NCI-H748 treated with DMSO at 0.1 percent for 48 hours (cell line): ENCODE results near the gene ABCB8.
"Not testable (repeated sequence)": the region's sequence is repeated elsewhere in the genome, so short reads cannot be mapped to it uniquely, and the experiment has no call there.

Experiments
- DNase-seq: peaks from one replicate; lab custom pipeline; 2025; lab: John Stamatoyannopoulos, UW

Gene ABCB8

DNA sequence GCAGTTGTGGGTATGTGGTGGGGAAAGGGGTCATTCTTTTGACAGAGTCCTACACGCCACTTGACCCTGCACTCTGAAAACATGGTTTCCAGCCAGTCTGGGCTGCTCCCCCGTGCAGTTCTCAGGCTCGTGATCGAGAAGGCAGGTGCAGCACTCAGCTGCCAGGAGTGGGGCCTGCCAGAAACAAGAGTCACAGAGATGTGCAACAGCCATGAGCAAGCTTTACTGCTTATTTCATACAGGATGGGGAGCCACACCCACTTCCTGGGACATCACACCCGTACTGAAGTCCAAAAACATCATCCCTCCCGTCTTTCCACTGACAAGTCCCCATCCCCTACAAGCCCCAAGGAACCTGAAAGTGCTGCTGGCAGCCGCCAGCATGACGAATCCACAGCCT is 13.3 kb upstream of the ABCB8 start:
- DNase-seq: no peak

- no peak for DNase-seq
Observed at GRCh38 chr7:151015967-151016366, 12.3 kb upstream of the ABCB8 start.

DNA sequence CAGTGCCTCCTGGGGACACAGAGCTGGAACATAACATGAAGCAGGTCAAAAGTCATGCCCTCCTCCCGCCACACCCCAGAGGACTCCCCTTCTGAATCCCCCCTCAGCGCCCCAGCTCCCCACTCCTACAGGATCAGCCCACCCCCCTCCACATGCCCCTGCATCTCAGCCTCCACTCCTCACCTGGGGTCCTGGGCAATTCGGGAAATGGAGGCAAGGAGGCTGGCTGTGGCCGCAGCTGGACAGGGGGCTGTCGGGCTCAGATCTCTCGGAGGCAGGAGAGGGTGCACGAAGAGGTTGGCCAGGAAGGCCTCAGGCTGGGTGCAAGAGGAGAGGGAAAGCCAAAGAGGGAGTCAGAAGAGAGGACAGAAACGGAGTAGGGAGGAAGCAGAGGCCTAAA is 11.7 kb upstream of the ABCB8 start:
- DNase-seq: no peak

DNA sequence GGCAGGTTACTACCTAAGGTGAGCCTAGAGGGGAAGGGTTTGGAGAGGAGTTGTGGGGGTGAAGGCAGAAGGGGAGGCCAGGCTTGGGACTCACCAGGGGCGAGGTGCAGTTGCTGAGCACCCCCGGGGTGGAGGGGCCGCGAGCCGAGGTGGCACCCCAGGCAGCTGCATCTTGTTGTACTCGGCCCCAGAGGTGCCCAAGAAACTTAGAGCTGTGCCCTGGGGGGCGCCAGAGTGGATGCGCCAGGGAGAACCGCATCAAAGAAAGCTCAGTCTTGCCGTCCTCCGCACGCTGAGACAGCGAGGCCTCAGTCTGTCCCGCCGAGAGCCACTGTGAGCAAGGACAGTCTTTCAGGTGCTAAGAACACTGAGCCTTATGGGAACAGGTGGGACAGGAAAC is 11.3 kb upstream of the ABCB8 start:
- no peak for DNase-seq

DNA sequence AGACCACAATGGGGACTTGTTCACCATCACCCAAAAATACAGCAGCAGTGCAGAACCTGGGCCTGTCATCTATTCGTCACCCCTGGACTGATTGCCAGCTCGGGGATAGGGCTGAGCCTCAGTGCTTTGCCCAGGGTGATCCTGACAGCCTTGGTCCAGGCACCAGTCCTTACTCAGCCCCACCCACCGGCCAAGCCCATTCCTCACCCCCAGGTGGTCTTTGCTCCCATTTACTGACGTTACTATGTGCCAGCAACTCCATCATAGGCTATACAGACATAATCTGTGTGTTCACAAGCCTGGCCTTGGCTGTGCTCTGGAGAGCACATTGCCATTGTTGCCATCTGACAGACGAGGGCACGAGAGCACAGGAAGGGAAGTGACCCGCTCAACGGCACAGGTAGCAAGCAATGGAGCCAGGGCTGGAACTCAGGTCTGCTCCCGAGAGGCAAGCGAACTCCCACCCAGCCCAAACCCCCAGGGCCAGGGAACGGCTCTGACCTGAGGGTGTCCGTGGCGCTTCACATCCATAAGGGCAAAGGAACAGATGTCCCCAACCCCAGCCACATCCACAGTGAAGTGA is 10.8 kb upstream of the ABCB8 start:
- no peak for DNase-seq

- DNase-seq: no peak
Observed at GRCh38 chr7:151017953-151018420, 10.3 kb upstream of the ABCB8 start.

GRCh38 chr7:151018421-151019129 is 9.7 kb upstream of the ABCB8 start:
- no peak for DNase-seq

- no peak for DNase-seq
Observed at GRCh38 chr7:151019130-151019447, 9.2 kb upstream of the ABCB8 start.

GRCh38 chr7:151020231-151020630 is 8.0 kb upstream of the ABCB8 start:
- DNase-seq: no peak

DNA sequence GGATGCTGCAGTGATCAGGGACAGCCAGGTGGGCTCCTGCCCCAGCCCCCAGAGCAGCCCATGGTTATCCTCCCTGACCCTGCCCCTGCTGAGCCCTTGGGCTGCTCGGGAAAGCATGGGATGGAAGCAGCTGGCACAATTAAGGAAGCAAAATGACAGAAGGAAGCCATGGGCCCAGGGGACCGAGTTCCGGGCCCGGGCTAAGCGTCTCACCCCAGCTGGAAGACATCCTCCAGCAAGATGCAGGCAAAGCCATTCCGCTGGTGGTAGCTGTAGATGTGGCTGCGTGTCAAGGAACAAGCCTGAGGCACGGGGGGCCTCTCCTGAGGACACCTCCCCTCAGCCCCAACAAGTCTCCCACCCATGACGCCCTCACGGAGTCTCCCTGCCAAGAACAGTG is 5.0 kb upstream of the ABCB8 start:
- no peak for DNase-seq

DNA sequence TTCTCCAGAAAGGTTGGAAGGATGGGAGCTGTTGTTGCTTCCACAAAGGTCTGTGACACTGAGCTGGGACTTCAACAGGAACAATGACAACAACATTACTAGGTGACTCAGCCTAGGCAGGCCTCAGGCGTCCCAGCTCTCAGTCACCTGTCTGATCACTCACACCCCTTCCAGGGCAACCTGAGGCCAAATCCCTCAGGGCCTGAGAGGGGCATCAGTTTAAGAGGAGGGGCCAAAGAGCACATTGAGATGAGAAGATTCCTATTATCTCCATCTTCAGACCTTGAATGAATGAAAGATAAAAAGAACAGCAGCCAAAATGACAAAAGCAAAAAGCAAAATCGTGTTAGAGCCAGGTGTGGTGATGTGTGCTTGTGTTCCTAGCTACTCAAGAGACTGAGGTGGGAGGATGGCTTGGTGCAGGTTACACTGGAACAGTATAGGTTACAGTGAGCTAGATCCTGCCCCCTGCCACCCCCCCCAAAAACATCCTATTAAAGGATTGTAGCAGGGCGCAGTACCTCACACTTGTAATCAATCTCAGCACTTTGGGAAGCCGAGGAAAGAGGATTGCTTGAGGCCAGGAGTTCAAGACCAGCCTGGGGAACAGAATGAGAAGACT is 3.7 kb upstream of the ABCB8 start, which contains the start of gene ATG9B:
TSS of gene ATG9B (minus strand) at position 60 of the 622 bp plus-strand sequence. CDS start 71 bp downstream, outside the sequence.
- no peak for DNase-seq

DNA sequence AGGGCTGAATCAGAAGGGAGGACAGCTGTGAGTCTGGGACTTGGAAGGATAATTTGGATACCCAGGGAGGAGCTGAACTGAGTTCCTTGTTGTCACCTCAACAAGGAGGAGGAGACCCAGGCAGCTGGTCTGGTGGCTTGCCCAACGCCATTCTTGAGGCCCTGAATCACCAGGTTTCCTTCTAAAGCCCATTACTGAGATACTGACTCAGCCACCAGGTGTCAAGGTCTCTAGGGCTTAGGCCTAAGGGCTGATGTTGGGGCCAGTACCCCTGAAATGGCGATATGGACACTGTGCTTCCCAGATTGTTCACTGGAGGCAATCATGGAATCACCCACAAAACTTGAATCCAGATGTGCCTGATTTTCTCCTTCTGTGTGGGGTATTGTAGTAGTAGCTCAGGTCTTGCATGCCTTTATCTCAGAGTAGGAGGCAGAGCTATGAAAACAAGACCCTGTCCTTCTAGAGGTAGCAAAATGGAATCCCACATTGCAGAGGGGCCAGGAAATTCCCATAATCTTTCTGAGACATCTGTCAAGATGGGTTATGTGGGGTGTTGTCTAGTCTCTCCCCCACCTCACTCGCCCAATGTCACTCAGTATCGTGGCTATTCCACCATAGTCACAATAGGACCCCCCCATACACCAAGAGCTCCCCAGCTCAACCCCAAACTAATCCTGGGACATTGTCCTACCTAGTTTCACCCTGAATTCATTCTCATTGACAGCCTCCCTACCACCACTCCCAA is 2.2 kb upstream of the ABCB8 start:
- no peak for DNase-seq

DNA sequence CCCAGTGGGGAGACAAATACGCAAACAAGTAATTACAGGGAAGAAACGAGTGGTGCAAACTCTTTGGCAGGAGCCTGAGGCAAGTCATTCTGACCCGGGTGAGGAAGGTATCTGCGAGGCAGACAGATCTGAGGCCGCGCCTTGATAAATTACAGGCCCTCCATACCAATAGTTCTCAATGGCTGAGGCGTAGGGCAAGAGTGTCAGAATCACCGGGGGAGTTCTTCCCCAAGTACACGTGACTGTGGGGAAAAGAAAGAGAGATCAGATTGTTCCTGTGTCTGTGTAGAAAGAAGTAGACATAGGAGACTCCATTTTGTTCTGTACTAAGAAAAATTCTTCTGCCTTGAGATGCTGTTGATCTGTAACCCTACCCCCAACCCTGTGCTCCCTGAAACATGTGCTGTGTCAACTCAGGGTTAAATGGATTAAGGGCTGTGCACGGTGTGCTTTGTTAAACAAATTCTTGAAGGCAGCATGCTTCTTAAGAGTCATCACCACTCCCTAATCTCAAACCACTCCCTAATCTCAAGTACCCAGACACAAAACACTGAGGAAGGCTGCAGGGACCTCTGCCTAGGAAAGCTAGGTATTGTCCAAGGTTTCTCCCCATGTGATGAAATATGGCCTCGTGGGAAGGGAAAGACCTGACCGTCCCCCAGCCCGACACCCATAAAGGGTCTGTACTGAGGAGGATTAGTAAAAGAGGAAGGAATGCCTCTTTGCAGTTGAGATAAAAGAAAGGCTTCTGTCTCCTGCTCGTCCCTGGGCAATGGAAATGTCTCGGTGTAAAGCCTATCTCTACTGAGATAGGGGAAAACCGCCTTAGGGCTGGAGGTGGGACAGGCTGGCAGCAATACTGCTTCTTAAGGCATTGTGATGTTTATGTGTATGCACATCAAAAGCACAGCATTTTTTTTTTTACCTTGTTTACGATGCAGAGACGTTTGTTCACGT is 1.2 kb upstream of the ABCB8 start:
- not testable (repeated sequence) for DNase-seq

GRCh38 chr7:151027728-151028130 is 521 bp upstream of the ABCB8 start:
- DNase-seq: not testable (repeated sequence)

DNA sequence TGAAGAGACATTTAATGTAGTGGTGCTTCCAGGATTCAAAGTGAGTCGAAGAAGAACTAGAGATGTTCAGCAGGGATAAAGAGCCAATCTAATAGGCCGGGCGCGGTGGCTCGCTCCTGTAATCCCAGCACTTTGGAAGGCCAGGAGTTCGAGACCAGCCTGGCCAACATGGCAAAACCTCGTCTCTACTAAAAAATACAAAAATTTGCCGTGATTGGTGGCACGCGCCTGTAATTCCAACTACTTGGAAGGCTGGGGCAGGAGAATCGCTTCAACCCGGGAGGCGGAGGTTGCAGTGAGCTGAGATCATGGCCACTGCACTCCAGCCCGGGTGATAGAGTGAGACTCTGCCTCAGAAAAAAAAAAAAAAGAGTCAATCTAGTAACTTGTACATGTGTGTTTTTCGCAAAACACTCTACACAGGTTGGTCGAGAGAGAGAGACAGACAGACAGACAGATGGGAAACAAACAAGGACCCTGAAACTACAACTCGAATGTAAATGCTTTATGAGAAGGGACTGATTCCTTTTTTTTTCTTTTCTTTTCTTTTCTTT is 775 bp downstream of the ABCB8 start:
- no peak for DNase-seq

GRCh38 chr7:151031011-151031410 is 2.8 kb downstream of the ABCB8 start:
- no peak for DNase-seq

- no peak for DNase-seq
Observed at GRCh38 chr7:151032936-151033863, 5.0 kb downstream of the ABCB8 start.

- DNase-seq: no peak
Observed at GRCh38 chr7:151033864-151034249, 5.6 kb downstream of the ABCB8 start.

DNA sequence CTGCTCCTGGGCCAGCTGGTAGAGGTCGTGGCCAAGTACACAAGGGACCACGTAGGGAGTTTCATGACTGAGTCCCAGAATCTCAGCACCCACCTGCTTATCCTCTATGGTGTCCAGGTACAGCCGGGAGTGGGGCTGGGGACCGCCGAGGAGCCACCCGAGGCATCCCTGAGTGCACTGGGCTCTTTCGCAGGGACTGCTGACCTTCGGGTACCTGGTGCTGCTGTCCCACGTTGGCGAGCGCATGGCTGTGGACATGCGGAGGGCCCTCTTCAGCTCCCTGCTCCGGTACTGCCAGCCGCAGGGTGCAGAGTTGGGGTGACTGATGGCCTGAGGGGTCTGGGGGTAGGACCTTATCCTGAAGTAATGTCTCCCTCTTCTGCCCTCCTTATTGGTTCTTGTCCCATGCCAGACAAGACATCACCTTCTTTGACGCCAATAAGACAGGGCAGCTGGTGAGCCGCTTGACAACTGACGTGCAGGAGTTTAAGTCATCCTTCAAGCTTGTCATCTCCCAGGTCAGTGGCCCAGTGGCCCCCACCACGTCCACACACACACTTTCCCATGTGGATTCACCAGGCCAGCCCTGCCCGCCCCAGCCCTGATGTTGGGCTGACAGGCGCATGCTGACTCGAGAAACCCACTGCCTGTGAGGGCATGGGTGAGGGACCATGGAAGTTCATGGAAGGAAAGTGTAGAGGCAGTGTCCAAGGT is 6.2 kb downstream of the ABCB8 start:
- no peak for DNase-seq
